Vagina (tissue), 2 donors: Measurements from ENCODE around the gene TACR1. TPM values are rescaled to one million over a fixed set of nuclear protein-coding genes. Genes with fewer than 3 reads are reported as not detected.

Source experiments
- DNase-seq, 2 donors: peaks; one replicate each; pipeline ENCODE4 v3.0.0-alpha.2; 2017; ENCODE audit errors: extremely low spot score in 2 of 2
- H3K27ac ChIP-seq: fragments of 200-600 bp; sonication (generic); one replicate; pipeline ENCODE4 v1.5.1; 2019
- H3K27me3 ChIP-seq: fragments of 200-600 bp; sonication (generic); one replicate; pipeline ENCODE4 v1.5.1; 2019
- H3K36me3 ChIP-seq, 2 donors: fragments of 200-600 bp; sonication (generic); one replicate each; pipeline ENCODE4 v1.5.1; 2017 to 2019
- H3K4me1 ChIP-seq: fragments of 200-600 bp; sonication (generic); one replicate; pipeline ENCODE4 v1.5.1; 2019
- H3K4me3 ChIP-seq, 2 donors: fragments of 200-600 bp; sonication (generic); 1 replicate in 1 of 2; 2 replicates in 1 of 2; pipeline ENCODE4 v1.5.1; 2016 to 2019
- H3K9me3 ChIP-seq: fragments of 200-600 bp; sonication (generic); one replicate; pipeline ENCODE4 v1.5.1; 2019
- POLR2A ChIP-seq, 2 donors: fragments of 450-650 bp; IDR thresholded peaks; one replicate each; pipeline ENCODE4 v1.6.1; 2017; ENCODE audit warnings: antibody characterized with exemption in 2 of 2, mild to moderate bottlenecking in 2 of 2, moderate library complexity in 2 of 2
- POLR2AphosphoS5 ChIP-seq, 2 donors: sonication (generic); formaldehyde crosslinking; IDR thresholded peaks; one replicate each; pipeline ENCODE4 v1.9.0; 2017; ENCODE audit warnings: antibody characterized with exemption in 2 of 2, mild to moderate bottlenecking in 2 of 2, low read depth in 1 of 2; ENCODE audit not compliant: insufficient read depth in 1 of 2
- intact Hi-C: fragments of 100-400 bp; cut with DNase I; formaldehyde crosslinking; loops from one replicate; pipeline ENCODE4 v1.15.1; 2023
- total RNA-seq: library from RNA; depleted of rRNA; stranded (reverse); fragments of >200 nt; gene quantifications from one replicate; pipeline ENCODE4 v1.2.3, GENCODE V29; 2016
- TF ChIP-seq, protein P1 (sequence below), 3 experiments: fragments of 450-650 bp in 2 of 3; fragments of 200-600 bp in 1 of 3; sonication (generic) in 1 of 3; IDR thresholded peaks; one replicate each; pipeline ENCODE4 v1.5.1; 2017 to 2019; ENCODE audit warnings: antibody characterized with exemption in 3 of 3, mild to moderate bottlenecking in 2 of 3, moderate library complexity in 2 of 3

The TACR1 gene
- total RNA-seq, 1 donor from 2014 or later, result 8.3 TPM

DNA sequence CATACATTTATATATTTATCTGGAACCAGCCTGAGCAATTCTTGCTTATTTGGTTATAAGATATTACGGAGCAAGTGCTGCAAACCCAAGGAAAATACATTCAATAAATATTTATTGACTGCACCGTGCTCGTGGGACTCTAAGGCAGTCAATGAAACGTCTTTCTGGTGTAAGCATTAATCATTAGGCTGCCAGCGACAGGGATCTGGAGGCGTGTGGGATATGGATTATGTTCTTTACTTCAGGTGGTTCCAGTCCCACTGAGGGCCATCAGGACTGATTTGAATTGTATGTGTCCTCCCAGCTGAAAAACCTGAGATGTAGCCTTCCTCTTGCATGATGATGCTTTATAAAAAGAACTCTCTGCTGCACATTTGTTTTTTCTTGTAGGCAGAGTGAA, 75.4 kb downstream of the TACR1 start:
- Histone ChIP-seq H3K4me3 (no peak overlapping the region), H3K27ac (no peak overlapping the region), H3K27me3 (no peaks in the 10 kb centered on the region), H3K4me1 (no peaks in the 10 kb centered on the region), H3K9me3 (no peaks in the 10 kb centered on the region), H3K36me3 (no peaks in the 10 kb centered on the region)
- intact Hi-C loops, result no loop called here
- DNase-seq, result no peak
- TF ChIP-seq POLR2AphosphoS5 (IDR thresholded peaks at IDR 0.05; ENCODE audit: insufficient read depth in 1 of 2, low read depth in 1 of 2) (no peak), POLR2A (IDR thresholded peaks at IDR 0.05) (no peak)
- TF ChIP-seq, protein P1, sequence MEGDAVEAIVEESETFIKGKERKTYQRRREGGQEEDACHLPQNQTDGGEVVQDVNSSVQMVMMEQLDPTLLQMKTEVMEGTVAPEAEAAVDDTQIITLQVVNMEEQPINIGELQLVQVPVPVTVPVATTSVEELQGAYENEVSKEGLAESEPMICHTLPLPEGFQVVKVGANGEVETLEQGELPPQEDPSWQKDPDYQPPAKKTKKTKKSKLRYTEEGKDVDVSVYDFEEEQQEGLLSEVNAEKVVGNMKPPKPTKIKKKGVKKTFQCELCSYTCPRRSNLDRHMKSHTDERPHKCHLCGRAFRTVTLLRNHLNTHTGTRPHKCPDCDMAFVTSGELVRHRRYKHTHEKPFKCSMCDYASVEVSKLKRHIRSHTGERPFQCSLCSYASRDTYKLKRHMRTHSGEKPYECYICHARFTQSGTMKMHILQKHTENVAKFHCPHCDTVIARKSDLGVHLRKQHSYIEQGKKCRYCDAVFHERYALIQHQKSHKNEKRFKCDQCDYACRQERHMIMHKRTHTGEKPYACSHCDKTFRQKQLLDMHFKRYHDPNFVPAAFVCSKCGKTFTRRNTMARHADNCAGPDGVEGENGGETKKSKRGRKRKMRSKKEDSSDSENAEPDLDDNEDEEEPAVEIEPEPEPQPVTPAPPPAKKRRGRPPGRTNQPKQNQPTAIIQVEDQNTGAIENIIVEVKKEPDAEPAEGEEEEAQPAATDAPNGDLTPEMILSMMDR (IDR thresholded peaks at IDR 0.05), result no peak

DNA sequence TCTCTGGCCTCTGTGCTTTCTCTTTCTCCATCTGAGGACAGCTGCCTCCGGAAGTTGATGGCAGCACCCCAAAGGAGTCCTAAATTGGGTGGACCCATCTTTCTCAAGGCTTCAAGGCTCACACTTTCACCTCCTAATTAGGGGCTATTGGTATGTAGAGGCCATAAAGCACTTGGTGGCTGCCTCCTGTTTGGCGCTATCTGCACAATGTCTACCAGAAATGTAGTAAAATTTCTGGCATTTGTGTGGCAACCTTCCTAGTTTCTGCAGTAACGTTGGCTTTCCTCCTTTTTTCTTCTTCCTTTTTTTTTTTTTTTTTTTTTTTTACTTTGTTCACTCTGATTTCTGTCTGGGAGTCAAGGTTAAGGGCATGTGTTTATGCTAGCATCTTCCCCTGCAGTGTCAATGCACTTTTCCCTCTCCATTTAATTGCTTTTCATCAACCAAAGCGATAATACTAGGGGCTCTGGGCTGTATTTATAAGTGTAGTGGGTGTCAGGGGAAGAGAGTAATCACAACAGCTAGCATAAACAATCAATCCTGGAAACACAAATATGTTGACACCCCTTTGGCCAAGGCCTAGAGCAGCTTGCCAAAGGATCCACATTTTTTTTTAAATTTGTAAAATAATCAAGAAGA, 86.0 kb downstream of the TACR1 start:
- Histone ChIP-seq H3K4me1 (no peaks in the 10 kb centered on the region), H3K9me3 (no peaks in the 10 kb centered on the region), H3K4me3 (no peak overlapping the region), H3K36me3 (no peaks in the 10 kb centered on the region), H3K27me3 (no peaks in the 10 kb centered on the region), H3K27ac (no peak overlapping the region)
- intact Hi-C loops, result no loop called here
- DNase-seq, result no peak
- TF ChIP-seq, protein P1 (IDR thresholded peaks at IDR 0.05), result no peak

DNA sequence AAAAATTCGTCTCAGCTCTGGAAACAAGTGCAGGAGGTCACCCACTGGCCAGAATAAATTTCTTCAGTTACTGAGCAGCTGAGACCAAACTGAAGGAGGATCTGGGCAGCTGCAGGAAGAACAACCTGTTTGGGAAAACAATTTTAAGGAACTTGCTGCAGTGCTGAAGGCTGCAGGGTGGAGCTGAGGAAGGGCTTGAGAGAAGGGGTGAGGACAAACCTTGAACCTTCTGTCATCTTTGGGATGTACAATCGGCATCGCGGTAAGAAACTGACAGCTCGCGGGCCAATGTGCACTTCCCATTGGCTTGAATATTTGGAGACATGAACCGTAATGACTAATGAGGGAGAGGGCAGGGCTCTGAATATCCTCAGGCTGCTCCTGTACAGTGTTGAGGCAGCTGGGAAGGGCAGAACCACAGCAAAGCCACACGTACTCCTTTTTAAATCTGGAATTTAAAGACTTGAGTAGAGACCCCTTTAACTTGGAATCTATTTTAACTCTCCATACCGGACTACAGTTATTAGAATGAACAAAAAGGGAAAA, 90.3 kb downstream of the TACR1 start:
- intact Hi-C loops, result no loop called here
- Histone ChIP-seq H3K4me1 (no peaks in the 10 kb centered on the region), H3K27ac (no peak overlapping the region), H3K27me3 (no peaks in the 10 kb centered on the region), H3K36me3 (no peaks in the 10 kb centered on the region), H3K4me3 (no peak overlapping the region), H3K9me3 (no peaks in the 10 kb centered on the region)
- TF ChIP-seq POLR2A (IDR thresholded peaks at IDR 0.05) (no peak), POLR2AphosphoS5 (IDR thresholded peaks at IDR 0.05; ENCODE audit: insufficient read depth in 1 of 2, low read depth in 1 of 2) (no peak)
- TF ChIP-seq, protein P1 (IDR thresholded peaks at IDR 0.05), result no peak
- no peak for DNase-seq

DNA sequence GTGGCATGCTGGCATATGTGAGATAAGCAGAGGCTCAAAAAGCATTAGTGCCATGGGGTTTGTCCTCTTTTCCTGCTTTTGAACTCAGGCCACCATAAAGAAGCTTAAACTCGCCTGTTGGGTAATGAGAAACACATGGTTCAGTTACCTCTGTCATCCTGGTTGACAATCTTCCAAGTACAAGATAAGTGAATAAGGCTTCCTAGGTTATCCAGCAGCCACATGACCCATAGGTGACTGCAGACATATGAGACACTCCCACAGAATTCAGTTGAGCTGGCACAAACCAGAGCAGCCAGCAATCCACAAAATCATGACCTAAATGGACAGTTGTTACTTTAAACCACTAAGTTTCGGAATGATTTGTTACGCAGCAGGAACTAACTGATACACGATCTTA, 97.3 kb downstream of the TACR1 start:
- intact Hi-C loops, result no loop called here
- no peak for TF ChIP-seq POLR2A (IDR thresholded peaks at IDR 0.05)
- TF ChIP-seq, protein P1 (IDR thresholded peaks at IDR 0.05), result no peak
- Histone ChIP-seq H3K4me3 (no peak overlapping the region), H3K4me1 (no peaks in the 10 kb centered on the region), H3K27ac (no peak overlapping the region), H3K9me3 (no peaks in the 10 kb centered on the region), H3K27me3 (no peaks in the 10 kb centered on the region), H3K36me3 (no peaks in the 10 kb centered on the region)
- no peak for DNase-seq

DNA sequence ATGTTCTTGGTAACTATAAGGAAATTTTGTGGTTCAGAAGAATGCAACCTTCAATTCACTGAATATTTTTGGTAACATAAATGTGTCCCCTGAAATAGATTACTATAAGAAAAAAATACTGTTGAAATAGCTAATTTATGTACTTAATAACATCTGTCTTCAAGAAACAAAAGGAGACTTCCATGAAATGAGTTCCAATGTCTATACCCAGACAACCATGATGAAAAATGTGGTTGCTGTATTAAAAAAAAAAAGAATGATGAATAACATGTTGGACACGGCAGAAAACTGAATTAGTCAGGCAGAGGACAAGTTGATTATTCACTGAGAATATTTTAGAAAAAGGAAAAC, 98.5 kb downstream of the TACR1 start:
- Histone ChIP-seq H3K36me3 (no peaks in the 10 kb centered on the region), H3K4me3 (no peak overlapping the region), H3K27ac (no peak overlapping the region), H3K27me3 (no peaks in the 10 kb centered on the region), H3K4me1 (no peaks in the 10 kb centered on the region), H3K9me3 (no peaks in the 10 kb centered on the region)
- intact Hi-C loops, result no loop called here
- TF ChIP-seq, protein P1 (IDR thresholded peaks at IDR 0.05), result no peak
- no peak for TF ChIP-seq POLR2A (IDR thresholded peaks at IDR 0.05)
- DNase-seq, result no peak
